ENCODE results near the gene KIF26B.
"Not testable (repeated sequence)": the region's sequence is repeated elsewhere in the genome, so short reads cannot be mapped to it uniquely, and the experiment has no call there.

The KIF26B gene

GRCh38 chr1:245154429-245155271 lies at the start of gene KIF26B:
Gene KIF26B, plus strand, starts transcription at chr1:245154985. Its CDS starts 440 bp downstream, at chr1:245155425.
- no peak for DNase-seq (ENCODE audit: extremely low read depth in 1 of 2, low read depth in 1 of 2)

GRCh38 chr1:245105042-245105441 lies 49.7 kb upstream of the KIF26B start:
- no peak for DNase-seq (ENCODE audit: extremely low read depth in 1 of 2, low read depth in 1 of 2)

GRCh38 chr1:245105815-245106410 lies 48.9 kb upstream of the KIF26B start:
- no peak for DNase-seq (ENCODE audit: extremely low read depth in 1 of 2, low read depth in 1 of 2)

DNA sequence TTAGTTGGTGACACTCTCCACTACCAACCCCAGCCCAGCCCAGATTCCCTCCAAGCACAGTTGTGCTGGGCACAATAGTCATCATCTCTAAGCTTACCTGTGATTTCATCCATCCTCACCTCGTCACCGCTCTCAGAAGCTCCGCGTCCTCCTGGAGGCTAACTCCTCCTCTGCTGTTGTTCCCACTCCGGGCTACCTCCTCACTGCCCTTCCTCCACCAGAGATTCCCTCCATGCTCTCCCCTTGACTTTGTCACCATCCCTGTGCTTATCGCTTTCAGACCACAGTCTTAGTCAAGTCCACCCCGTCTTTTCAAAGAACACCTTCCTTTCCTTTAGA lies 47.0 kb upstream of the KIF26B start:
- DNase-seq (ENCODE audit: extremely low read depth in 1 of 2, low read depth in 1 of 2) = no peak

- DNase-seq (ENCODE audit: extremely low read depth in 1 of 2, low read depth in 1 of 2) = no peak
Measured at GRCh38 chr1:245108246-245108645, 46.5 kb upstream of the KIF26B start.

GRCh38 chr1:245108909-245109308 lies 45.9 kb upstream of the KIF26B start:
- DNase-seq (ENCODE audit: extremely low read depth in 1 of 2, low read depth in 1 of 2) = no peak

DNA sequence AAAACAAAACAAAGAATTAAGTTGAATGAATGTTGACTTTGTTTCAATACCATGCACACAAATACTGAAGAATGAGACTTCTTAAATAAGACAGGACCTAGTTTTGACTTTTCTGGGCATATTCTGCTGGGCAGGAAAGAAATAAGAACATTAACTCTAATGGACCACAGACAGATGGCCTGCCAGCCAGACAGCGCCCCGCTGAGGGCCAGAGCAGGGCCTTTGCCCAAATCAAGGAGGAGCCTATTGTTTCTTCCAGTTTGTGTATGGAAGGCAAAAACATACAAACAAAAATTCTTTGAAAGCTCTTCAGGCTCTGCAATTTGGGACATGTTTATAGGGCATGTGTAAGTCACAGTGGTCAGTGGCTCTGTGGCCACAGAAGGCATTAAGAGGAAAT lies 44.4 kb upstream of the KIF26B start:
- no peak for DNase-seq (ENCODE audit: extremely low read depth in 1 of 2, low read depth in 1 of 2)

DNA sequence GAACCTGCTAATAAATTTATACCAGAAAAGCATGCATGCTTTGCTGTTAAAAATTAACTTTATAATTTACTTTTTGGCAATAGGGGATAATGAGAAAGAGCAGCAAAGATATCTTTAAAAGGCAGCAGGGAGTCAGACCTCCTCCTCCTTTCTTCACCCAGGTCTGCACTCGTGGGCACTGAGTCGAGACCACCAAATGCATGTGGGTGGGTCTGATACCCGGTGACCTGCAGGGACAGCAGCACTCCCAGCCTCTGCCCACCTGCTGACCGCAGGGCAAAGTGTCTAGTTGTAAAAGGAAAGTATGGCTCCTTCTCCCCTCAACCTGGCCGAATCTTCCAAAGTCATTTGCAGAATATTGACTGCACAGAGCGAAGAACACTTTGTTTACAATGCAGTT lies 43.7 kb upstream of the KIF26B start:
- DNase-seq (ENCODE audit: extremely low read depth in 1 of 2, low read depth in 1 of 2) = no peak

DNA sequence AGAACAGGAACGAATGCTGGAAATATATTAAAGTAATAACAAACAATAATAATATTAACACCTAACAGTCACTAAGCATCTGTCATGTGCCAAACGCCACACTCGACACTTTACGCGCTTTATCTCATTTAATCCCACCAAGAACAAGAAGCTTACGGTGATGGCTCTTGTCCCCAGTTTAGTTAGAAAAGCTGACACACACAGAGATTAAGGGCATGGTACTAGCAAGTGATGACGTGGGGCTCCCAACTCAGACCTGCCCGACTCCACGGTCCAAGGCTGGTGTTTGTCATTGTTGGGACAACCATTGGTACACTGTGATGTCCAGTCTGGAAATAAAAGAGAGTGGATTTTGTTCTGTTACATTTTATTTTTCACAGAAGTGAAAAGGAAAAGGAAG lies 41.1 kb upstream of the KIF26B start:
- no peak for DNase-seq (ENCODE audit: extremely low read depth in 1 of 2, low read depth in 1 of 2)

GRCh38 chr1:245116131-245116530 lies 38.7 kb upstream of the KIF26B start:
- DNase-seq (ENCODE audit: extremely low read depth in 1 of 2, low read depth in 1 of 2) = no peak

DNA sequence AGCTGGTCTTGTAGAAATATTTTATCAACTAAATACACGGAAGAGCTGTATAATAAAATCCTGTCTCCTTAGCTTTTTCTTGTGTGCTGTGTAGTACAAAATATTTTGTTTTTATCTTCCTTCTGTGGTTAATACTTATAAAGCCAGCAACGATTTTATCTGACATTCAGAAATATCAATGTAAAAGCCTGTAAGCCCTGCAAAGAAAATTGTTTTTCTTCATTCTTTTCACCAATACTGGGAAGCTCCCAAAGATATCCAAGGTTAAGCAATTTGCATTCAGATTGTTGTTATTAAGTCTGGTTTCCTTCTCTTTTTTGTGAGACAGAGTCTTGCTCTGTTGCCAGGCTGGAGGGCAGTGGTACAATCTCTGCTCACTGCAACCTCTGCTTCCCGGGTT lies 38.0 kb upstream of the KIF26B start:
- DNase-seq (ENCODE audit: extremely low read depth in 1 of 2, low read depth in 1 of 2) = no peak

DNA sequence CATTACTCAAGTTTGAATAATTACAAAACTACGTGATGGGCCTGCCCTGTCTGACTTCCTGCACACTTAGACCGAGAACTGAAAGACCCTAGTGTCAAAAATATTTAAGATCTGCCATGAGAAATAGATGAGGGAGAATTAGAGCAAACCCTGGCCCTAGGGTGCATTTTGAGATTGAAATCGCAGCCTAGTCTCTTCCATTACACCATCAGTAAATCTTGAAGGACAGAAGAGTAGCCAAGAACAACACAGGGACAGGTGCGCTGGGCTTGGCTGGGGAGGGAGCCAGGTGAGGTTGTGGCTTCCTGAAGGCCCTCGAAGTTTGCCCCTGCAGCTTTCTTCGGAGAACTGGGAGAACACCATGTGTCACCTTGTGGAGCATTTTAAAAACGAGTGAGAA lies 36.7 kb upstream of the KIF26B start:
- no peak for DNase-seq (ENCODE audit: extremely low read depth in 1 of 2, low read depth in 1 of 2)

DNA sequence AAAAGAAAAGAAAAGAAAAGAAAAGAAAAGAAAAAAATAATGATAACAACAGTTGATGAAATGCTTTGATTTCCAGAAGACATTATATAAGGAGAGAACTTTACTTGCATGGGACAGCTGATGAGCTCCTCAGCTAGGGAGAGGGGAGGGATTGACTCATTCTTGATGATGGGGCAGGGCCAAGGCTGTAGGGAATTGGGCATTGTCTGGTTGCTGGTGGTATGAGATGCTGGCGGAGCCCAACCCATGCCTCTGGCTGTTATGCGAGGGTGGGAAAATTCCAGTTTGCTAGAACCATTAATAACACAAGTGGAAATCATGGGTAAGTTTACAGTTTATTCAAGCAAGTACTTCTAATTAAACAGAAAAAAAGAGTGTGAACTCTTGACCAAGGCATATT lies 36.0 kb upstream of the KIF26B start:
- DNase-seq (ENCODE audit: extremely low read depth in 1 of 2, low read depth in 1 of 2) = no peak

GRCh38 chr1:245121523-245121922 lies 33.3 kb upstream of the KIF26B start:
- DNase-seq (ENCODE audit: extremely low read depth in 1 of 2, low read depth in 1 of 2) = no peak

DNA sequence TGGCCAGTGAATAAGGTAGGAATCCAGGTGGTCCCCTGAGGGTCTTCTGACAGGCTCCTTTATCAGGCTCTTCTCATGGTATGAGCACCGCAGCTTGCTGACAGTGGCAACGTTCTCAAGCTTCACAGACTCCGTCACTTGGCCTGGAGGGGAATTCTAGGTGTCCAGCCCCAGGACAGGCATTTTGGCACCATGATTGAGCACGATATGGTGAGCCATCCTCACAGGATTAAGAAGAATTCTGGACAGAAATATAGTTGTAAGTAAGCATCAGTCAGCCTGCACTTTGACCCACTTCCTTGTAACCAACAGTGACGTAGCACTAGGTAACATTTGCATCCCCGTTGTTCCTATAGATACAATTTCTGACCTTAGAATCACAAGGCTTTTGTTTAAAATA lies 30.5 kb upstream of the KIF26B start:
- no peak for DNase-seq (ENCODE audit: extremely low read depth in 1 of 2, low read depth in 1 of 2)

DNA sequence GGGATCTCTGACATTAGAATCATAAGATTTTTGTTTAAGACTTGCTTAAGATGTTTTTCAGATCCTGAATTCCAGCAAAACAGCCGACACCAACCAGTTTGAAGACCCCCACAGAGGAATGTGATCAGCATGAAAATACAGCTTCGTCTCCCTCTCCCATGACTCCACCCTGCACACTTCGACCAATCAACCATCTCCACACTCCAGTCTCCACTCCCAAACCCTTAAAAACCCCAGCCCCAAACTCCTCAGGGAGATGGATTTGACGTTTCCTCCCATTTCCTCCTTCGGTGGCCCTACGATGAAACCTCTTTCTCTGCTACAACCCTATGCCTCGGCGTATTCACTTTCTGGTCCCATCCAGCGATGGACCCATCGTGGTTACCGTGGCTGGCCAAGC lies 30.1 kb upstream of the KIF26B start:
- DNase-seq (ENCODE audit: extremely low read depth in 1 of 2, low read depth in 1 of 2) = no peak

GRCh38 chr1:245126530-245126929 lies 28.3 kb upstream of the KIF26B start:
- DNase-seq (ENCODE audit: extremely low read depth in 1 of 2, low read depth in 1 of 2) = no peak

- DNase-seq (ENCODE audit: extremely low read depth in 1 of 2, low read depth in 1 of 2) = no peak
Measured at GRCh38 chr1:245128381-245129101, 26.2 kb upstream of the KIF26B start.

DNA sequence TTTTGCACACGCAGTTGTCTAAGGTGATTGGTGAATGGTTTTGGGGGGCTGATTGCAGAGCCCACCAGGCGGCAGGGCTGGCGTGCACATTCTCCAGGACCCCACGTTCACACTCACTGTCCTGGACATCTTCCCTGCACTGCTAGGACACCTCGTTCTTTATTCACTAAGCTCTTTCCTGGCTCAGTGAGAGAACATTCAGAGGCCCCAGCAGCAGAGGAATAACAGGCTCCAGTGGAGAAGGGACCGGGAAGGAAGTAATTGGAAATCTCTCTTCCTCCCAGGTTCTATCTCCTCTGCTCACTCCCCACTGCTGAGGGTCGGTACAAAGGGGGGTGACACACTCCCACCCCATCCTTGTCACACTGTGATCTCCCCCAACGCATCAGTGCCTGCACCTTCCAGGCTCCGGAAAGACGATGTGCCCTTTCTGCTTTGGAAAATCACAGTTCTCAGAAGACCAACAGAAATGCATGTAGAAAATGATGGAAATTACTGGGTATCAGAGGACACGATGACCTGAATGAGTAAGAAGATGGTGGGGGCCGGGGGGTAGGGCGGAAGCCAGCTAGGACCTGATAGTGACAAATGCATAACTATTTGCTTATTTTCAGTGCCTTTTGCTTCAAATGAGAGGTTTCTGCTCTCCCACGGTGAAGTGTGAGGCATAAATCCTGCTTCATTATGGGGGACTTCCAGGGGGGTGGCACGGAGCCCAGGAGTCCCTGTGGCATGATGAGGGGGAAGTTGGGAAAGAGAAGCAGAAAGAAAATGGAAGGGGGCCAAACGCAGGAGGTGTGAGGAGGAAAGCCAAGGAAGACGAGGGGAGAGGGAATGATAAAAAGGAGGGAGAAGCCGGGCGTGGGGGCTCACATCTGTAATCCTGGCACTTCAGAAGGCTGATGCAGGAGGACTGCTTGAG lies 25.2 kb upstream of the KIF26B start:
- no peak for DNase-seq (ENCODE audit: extremely low read depth in 1 of 2, low read depth in 1 of 2)

DNA sequence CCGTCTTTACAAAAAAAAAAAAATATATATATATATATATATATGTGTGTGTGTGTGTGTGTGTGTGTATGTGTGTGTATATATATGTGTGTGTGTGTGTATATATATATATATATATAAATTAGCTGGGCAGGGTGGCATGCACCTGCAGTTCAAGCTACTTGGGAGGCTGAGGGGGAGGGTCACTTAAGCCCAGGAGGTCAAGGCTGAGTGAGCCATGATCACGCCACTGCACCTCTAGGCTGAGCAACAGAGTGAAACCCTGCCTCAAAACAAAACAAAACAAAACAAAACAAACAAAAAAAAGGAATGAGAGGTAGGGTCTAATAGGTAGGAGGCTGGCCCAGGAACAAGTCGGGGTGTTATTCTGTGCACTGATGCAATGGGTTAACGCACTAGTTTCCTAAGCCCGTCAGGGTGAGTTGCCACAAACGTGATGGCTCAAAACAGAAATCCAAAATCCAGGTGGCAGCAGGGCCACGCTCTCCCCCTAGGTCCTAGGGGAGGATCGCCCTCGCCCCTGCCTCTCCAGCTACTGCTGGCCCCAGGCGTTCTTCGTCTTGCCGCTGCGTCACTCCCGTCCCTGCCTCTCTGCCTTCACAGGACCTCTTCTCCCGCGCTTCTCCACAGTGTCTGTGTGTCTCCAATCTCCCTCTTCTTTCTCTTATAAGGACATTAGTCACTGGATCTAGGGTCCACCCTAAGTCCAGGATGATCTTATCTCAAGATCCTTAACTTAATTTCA lies 24.3 kb upstream of the KIF26B start:
- not testable (repeated sequence) for DNase-seq (ENCODE audit: extremely low read depth in 1 of 2, low read depth in 1 of 2)

Data from activated CD8-positive, alpha-beta memory T cell treated with anti-CD3 and anti-CD28 coated beads for 1 hour (primary cell).